HG03432 (cell line): Measurements from ENCODE around the gene SLC25A31.
A peak's percentile ranks its signal among the peaks of the same experiment; 100 is the strongest.

ENCODE experiments used
- ATAC-seq: cut with Tn5 transposase; IDR thresholded peaks from one replicate; pipeline ENCODE4 v1.9.1; 2021; ENCODE audit warnings: mild to moderate bottlenecking, moderate library complexity; ENCODE audit not compliant: unreplicated experiment

SLC25A31 gene

DNA sequence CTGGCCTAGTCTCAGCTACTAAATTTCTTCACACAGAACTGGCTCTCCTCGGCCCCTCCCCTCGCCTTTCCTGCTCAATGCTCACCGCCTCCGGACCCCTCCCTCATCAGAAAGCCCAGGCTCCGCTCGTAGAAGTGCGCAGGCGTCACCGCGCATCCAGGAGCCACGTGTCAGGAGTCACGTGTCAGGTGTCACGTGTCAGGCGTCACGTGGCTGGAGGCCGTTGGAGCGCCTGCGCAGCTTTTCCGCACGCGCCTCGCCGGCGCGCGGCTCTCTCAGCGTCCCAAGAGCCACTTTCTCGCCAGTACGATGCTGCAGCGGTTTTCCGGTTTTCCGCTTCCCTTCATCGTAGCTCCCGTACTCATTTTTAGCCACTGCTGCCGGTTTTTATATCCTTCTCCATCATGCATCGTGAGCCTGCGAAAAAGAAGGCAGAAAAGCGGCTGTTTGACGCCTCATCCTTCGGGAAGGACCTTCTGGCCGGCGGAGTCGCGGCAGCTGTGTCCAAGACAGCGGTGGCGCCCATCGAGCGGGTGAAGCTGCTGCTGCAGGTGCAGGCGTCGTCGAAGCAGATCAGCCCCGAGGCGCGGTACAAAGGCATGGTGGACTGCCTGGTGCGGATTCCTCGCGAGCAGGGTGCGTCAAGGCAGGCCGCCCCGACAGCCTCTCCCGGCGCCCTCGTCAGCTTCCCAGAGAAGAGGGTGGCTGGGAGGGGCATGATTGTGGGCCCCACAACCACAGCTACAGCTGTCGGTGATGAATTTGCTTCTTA, at the start of gene SLC25A31:
SLC25A31 (plus strand) TSS at position 259 of the 772 bp plus-strand sequence; CDS start at position 405, 146 bp downstream.
- no peak for ATAC-seq

- no peak for ATAC-seq
Measured at GRCh38 chr4:127685292-127685691, 44.9 kb upstream of the SLC25A31 start.

- ATAC-seq: no peak
Measured at GRCh38 chr4:127686658-127687057, 43.5 kb upstream of the SLC25A31 start.

DNA sequence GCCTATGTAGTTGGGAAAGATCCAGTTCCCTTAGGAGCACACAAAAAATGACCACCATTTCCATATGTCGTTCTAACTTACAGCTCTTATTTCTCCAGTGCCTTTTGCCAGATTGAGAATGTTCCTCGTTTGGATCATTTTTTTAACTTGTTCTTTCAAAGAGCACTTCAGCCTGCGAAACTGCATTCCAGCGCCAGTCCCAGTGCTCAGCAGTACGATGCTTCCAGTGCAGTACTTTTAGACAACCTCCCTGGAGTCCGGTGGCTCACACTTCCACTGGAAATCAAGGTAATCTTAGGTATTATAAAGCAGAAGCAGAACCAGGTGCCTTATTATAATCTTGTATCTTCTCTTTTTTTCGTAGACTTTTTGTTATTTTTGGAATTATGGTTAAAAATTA, 42.6 kb upstream of the SLC25A31 start:
- no peak for ATAC-seq

- ATAC-seq: peak; percentile 100
Measured at GRCh38 chr4:127698789-127699200, 31.4 kb upstream of the SLC25A31 start.

GRCh38 chr4:127708985-127709384, 21.2 kb upstream of the SLC25A31 start:
- ATAC-seq: no peak

DNA sequence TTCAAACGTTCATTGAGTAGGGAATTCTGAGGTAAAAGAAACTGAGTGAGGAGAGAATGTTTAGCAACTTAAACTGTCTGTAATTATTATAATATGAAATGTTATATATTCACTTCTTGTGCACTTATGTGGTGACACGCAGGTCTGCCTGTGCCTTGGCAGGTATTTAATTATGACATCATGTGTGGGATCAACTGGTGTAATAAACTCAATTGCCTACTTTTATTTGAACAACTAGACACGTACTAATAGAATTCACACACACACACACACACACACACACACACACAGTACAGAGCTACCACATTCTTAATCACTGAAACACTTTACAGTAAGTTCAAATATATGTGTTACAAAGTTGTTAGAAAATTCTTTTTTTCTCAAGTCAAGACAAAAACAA, 20.7 kb upstream of the SLC25A31 start:
- ATAC-seq: no peak

DNA sequence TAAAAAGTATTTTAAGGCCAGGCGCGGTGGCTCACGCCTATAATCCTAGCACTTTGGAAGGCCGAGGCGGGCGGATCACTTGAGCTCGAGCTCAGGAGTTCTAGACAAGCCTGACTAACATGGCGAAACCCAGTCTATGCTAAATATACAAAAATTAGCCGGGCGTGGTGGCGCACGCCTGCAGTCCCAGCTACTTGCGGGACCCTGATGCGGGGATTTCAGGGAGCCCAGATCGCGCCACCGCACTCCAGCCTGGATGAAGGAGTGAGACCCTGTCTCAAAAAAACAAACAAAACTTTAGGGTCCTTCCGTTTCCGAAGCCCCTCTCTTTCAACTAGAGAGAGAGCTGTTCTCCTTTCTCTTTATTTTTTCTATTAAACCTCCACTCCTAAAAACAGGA, 1.2 kb downstream of the SLC25A31 start:
- no peak for ATAC-seq

DNA sequence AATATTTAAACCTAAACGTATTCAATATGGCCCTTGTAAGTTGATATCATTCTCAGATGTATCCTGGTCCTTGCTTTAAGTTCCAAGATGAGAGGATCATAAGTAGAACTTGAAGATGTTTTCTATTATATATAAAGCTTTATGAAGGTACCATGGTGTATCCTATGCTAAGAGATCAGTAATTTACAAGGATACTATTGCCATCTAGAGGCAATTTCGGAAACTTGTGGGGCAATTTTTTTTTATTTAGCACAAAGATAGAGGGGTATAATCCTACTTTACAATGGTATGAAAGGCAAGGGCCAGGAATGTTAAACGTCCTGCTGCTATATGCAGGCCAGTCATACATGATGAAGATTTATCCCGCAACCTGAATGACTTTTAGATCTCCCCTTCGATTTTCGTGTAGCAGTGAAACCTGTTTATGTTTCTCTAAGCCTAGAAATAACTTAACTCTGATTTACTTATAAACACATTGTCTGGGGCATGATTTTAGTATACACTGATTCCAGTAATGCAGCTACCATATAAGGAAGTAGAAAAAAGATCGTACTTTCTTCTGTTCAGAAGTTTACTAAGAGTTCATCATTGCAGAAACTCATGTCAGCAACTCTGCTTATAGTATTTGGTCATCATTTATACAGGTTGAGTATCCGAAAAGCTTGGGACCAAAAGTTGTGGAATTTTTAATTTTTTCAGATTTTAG, 2.6 kb downstream of the SLC25A31 start:
- peak; percentile 82 for ATAC-seq

DNA sequence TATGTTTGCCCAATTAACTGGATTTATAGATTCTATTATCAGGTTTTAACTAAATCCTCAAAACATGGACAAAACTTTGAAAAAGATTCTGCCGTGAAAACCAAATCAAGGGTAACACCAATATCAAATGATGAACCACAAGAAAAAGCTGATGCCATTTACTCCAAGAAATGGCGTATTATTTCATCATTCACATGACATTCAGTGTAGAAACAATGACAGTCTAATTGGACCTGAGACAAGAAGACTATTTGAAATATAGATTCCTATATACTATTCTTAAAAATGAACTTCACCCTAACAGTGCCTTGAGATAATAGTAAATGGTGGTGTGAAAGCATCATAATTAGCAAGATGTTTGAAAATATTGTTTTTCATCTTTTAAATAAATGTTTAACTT, 4.8 kb downstream of the SLC25A31 start:
- no peak for ATAC-seq

- no peak for ATAC-seq
Measured at GRCh38 chr4:127737295-127737694, 7.1 kb downstream of the SLC25A31 start.

- no peak for ATAC-seq
Measured at GRCh38 chr4:127741247-127741646, 11.0 kb downstream of the SLC25A31 start.

- ATAC-seq: no peak
Measured at GRCh38 chr4:127747883-127748282, 17.7 kb downstream of the SLC25A31 start.

DNA sequence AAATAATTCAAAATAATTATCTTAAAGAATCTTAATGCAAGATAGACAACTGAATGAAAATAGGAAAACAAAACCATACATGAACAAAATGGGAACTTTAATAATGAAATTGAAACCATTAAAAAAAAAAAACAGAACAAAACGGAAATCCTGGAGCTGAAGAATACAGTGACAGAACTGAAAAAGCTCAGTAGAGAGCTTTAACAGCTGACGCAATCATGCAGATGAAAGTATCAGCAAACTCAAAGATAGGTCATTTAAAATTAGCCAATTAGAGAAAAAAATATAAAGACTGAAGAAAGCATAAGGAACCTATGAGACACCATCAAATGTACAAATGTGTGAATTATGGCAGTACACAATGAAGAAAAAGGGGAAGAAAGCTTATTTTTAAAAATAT, 18.8 kb downstream of the SLC25A31 start:
- no peak for ATAC-seq

GRCh38 chr4:127756906-127757305, 26.7 kb downstream of the SLC25A31 start:
- no peak for ATAC-seq

DNA sequence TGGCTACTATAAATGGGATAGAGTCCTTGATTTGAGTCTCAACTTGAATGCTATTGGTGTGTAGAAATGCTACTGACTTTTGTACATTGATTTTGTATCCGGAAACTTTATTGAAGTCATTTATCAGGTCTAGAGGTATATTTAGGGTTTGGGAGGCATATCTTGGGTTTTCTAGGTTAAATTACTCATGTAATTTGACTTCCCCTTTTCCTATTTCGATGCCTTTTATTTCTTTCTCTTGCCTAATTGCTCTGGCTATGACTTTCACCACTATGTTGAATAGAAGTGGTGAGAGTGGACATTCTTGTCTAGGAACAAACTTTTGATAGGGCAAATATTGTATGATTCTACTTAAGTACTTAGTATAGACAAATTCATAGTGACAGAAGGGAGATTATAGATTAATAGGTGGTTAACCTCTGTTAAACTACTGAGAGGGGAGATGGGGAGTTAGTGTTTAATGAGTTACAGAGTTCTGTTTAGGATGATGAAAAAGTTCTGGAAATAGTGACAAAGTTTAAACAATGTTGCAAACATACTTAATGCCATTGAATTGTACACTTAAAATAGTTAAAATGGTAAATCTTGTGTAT, 29.1 kb downstream of the SLC25A31 start:
- peak; percentile 78 for ATAC-seq

- no peak for ATAC-seq
Measured at GRCh38 chr4:127759893-127760292, 29.7 kb downstream of the SLC25A31 start.

GRCh38 chr4:127771535-127772275, 41.5 kb downstream of the SLC25A31 start:
- ATAC-seq: no peak

DNA sequence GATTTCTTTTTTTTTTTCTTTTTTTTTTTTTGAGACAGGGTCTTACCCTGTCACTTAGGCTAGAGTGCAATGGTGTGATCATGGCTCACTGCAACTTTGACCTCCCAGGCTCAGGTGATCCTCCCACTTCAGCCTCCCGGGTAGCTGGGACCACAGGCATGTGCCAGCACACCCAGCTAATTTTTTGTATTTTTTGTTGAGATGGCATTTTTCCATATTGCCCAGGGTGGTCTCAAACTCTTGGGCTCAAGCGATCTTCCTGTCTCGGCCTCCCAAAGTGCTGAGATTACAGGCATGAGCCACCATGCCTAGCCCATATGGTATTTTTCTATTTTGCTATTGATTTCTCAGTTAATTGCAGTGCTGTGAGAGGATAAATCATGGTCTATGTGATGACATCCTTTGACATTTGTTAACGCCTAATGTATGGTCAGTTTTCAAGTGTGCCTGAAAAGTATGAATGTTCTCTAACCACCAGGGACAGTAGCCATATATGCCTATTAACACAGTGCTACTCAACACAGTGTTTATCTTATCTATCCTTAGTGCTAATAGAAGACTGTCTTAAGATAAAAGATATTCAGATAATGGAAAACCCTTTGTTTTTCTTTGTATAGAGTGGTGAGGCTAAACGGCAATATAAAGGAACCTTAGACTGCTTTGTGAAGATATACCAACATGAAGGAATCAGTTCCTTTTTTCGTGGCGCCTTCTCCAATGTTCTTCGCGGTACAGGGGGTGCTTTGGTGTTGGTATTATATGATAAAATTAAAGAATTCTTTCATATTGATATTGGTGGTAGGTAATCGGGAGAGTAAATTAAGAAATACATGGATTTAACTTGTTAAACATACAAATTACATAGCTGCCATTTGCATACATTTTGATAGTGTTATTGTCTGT, 42.8 kb downstream of the SLC25A31 start:
- ATAC-seq: no peak

GRCh38 chr4:127775843-127776242, 45.6 kb downstream of the SLC25A31 start:
- ATAC-seq: peak; percentile 51
